Ureter (tissue), 1 donor: ENCODE results near the gene GAS2L3. TPM values are rescaled to one million over a fixed set of nuclear protein-coding genes. Genes with fewer than 3 reads are reported as not detected.
"Not testable (repeated sequence)": the region's sequence is repeated elsewhere in the genome, so short reads cannot be mapped to it uniquely, and the experiment has no call there.

Experiments
- DNase-seq: peaks from one replicate; pipeline ENCODE4 v3.0.0-alpha.2; 2020; ENCODE audit warnings: low spot score
- total RNA-seq: library from RNA; stranded (reverse); gene quantifications from one replicate; pipeline ENCODE4 v1.2.4, GENCODE V29; 2023
- donor health status: DM: yes; HTN: yes; CAD: no.

The GAS2L3 gene
- total RNA-seq, 1 donor from 2014 or later = 6.0 TPM

GRCh38 chr12:100574187-100575074 is 947 bp downstream of the GAS2L3 start:
- DNase-seq = no peak

GRCh38 chr12:100576331-100577036 is 3.0 kb downstream of the GAS2L3 start:
- DNase-seq = no peak

- DNase-seq = no peak
Measured at GRCh38 chr12:100578923-100579322, 5.4 kb downstream of the GAS2L3 start.

GRCh38 chr12:100579844-100580243 is 6.4 kb downstream of the GAS2L3 start:
- no peak for DNase-seq

- no peak for DNase-seq
Measured at GRCh38 chr12:100584256-100584655, 10.8 kb downstream of the GAS2L3 start.

DNA sequence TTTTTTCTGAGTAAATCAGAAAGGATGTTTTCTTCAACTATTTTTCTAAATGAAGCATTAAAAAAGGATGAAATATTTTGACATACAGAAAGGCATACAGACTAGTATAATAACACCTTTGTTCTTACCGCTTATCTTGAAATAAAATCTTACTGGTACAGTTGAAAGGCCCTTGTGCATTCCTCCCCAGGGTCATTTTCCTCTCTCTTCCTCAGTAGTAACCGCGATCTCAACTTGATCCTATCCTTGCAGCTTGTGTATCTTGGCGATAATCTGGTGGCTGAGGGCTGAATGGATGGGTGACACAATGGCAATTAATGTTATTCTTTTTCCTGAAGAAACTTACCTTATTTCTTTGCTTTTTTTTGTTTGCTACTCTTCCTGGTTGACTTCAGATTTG is 18.5 kb downstream of the GAS2L3 start:
- no peak for DNase-seq

- DNase-seq = no peak
Measured at GRCh38 chr12:100593490-100593889, 20.0 kb downstream of the GAS2L3 start.

DNA sequence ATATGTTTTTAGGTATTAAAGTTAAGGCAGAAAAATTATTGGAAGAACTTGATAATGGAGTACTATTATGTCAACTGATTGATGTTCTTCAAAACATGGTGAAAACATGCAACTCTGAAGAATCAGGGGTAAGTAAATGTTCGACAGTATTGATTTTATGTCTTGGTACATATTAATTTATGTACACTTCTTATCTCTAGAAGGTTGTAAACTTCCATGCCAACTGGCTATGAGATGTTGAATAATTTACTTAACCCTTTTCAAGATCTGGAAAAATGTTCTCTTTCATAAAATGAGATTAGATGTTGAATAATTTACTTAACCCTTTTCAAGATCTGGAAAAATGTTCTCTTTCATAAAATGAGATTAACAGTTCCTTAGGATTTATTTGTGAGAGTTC is 28.1 kb downstream of the GAS2L3 start:
- DNase-seq = no peak

- not testable (repeated sequence) for DNase-seq
Measured at GRCh38 chr12:100602997-100603396, 29.5 kb downstream of the GAS2L3 start.

DNA sequence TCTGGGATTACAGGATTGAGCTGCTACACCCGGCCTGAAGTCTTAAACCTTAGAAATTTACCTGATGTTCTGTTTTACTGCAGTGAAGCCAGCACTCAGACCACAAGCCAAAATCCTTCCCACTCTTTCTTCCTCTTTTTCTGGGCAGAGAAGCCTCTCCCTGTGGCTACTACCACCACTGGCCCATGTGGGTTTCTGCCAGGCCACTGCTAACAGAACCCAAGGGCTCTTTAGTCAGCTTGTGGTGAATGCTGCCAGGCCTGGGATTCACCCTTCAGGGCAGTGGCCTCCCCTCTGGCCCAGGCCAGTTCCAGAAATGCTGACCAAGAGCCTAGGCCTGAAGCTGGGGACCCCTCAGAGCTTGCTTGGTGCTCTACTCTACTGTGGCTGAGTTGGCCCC is 35.3 kb downstream of the GAS2L3 start:
- DNase-seq = no peak

GRCh38 chr12:100610666-100611430 is 37.4 kb downstream of the GAS2L3 start:
- no peak for DNase-seq

DNA sequence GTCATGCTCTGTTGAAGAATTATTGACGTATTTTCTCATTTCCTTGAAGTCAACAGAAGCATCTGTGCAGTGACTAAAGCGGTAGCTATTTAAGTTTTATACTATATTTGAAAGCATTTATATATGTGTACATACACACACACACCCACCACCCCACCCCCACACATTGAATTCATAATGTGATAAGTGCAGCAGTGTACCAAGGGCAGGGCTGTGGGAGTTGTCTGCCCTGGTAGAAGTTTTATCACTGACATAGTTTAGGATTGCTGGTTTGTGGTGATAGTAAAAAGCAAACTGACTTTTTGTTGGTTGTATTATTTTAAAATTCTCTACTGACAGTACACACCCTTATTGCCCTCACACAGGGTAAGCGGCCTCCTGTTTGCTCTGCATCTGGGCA is 39.1 kb downstream of the GAS2L3 start:
- no peak for DNase-seq

DNA sequence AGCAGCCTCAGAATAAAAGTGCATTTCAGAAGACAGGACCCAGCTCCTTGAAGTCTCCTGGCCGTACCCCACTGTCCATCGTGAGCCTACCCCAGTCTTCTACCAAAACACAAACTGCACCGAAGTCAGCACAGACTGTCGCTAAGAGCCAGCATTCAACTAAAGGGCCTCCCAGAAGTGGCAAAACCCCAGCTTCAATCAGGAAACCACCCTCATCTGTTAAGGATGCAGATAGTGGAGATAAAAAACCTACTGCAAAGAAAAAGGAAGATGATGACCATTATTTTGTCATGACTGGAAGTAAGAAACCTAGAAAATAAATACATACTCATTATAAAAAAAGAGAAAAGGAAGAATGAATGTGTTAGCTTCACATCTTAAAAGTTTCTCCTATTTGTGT is 51.1 kb downstream of the GAS2L3 start:
- no peak for DNase-seq

DNA sequence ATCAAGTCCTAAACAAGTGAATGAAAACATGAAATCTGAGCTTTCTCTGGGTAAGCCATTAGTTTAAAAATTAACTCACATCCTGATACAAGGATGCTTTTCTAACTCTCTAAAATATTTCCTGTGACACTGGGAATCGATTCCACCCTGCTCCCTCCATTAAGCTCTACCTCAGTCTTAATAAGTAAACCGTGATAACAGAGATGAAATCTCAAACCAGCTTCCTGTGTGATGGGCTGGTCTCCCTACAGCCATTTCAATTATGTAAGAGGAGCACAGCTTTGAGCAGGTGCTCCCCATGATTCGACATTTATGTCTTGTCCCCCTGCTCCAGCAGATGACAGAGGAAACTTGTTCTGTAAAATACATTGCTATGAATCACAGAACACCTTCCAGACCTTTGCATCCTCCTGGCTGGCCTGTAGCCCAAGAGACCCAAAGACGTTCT is 59.0 kb downstream of the GAS2L3 start:
- no peak for DNase-seq

DNA sequence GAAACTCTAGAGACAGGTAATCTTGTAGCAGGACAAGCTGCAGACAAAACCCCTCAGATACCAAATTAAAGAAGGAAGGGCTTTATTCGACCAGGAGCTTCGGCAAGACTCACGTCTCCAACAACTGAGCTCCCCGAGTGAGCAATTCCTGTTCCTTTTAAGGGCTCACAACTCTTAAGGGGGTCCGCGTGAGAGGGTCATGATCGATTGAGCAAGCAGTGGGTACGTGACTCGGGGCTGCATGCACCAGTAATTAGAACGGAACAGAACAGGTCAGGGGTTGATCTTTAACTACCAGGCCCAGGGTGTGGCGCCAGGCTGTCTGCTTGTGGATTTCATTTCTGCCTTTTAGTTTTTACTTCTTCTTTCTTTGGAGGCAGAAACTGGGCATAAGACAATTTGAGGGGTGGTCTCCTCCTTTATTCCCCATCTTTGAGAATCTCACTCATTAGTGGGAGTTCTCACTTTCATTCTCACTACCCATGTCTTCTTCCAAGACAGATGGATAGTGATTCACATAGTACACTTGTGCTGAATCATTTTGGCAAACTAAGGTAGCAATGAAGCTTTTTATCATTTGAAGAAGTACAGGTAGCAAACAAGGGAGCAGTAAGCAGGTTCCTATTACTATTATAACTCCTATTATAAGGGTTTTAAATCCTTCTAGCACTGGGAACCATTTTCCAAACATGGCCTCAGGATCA is 59.8 kb downstream of the GAS2L3 start:
- DNase-seq = not testable (repeated sequence)

- no peak for DNase-seq
Measured at GRCh38 chr12:100643246-100643645, 69.8 kb downstream of the GAS2L3 start.

GRCh38 chr12:100646896-100647295 is 73.4 kb downstream of the GAS2L3 start:
- DNase-seq = no peak

DNA sequence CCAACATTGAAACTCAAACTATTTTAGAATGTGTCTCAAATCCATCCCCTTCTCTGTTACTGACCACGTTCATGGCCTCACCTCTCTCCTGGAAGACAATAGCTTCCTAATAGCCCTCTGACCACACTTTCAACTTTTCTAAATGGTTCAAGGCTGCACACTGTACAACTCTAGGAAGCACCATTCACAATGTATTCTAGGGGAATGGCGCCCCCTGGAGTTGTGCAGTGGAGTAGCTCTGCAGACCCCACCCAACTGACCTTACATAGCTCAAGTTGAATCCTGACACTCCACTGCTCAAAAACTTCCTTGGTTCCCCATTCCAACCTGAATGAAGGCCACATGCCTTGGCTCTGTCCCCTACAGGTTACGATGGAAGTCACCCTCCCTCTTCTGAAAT is 77.6 kb downstream of the GAS2L3 start:
- DNase-seq = no peak

GRCh38 chr12:100651694-100652093 is 78.2 kb downstream of the GAS2L3 start:
- no peak for DNase-seq

DNA sequence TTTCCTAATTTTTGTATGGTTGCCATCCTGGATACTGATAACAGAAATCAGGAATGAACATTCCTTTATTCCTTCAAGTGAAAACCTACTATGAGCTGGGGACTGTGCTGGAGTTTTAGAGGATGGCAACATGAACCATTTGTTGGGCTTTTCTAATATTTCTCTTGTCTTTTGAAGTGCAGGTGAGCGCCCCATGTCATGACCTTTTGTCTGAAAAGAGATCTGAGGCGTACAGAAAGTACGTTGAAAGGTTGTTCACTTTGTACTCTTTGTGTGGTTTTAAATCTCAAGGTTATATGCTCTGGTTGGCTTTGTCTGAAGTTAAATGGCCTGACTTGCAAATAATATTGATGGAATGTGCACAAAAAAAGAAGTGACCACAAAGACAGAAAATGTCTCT is 79.0 kb downstream of the GAS2L3 start:
- DNase-seq = no peak

DNA sequence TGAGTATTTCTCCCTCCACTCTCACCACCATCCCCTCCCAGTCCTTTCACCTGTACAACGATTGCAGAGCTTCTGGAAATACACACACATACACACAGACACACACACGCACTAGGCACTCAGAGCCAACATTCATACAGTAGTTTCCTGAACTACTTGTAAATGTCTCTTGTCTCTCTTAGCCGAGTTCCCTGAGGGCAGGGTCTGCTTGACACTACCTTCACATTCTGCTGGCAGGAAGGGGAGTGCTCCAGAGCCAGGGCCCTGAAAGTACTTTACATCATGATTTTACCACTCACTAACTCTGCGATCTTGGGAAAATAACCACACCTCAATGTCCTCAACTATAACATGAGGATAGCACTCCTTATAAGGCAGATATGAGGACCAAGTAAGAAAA is 82.7 kb downstream of the GAS2L3 start:
- no peak for DNase-seq

DNA sequence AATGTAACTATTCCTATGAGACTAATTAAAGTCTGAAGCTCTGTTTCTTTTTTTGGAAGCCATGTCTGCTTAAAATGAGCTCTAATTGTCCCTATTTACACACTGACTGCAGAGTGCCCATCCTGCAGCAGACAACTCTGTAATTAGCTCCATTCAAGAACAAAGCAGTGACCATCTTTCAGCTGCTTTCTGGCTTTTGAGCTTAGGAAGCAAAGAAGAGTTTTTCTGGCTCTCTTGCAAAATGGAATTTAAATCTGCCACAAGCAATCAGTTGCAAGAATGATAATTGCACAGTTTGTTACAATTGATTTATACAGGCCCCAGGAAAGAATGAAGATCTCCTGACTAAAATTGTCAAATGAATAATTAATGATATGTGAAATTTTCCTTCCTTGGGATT is 83.4 kb downstream of the GAS2L3 start:
- no peak for DNase-seq
